T47D (cell line): Measurements from ENCODE around the gene RNF38.
"Not testable (repeated sequence)": the region's sequence is repeated elsewhere in the genome, so short reads cannot be mapped to it uniquely, and the experiment has no call there.

ENCODE experiments used
- DNase-seq, 2 experiments: peaks; one replicate each; pipeline versions ENCODE4 v3.0.0 to v3.0.0-alpha.2; 2011 to 2012; ENCODE audit warnings: low read depth in 1 of 2, low spot score in 1 of 2
- JUND ChIP-seq: IDR thresholded peaks from 2 replicates; pipeline ENCODE4 v1.6.1; 2012; ENCODE audit warnings: low read depth
- in situ Hi-C: cut with HindIII; loops from 2 replicates; pipeline ENCODE4 v1.10.0; 2016; ENCODE audit warnings: low sequenced_read_pairs, low pct_unique_long_range_greater_than_20kb

The RNF38 gene

DNA sequence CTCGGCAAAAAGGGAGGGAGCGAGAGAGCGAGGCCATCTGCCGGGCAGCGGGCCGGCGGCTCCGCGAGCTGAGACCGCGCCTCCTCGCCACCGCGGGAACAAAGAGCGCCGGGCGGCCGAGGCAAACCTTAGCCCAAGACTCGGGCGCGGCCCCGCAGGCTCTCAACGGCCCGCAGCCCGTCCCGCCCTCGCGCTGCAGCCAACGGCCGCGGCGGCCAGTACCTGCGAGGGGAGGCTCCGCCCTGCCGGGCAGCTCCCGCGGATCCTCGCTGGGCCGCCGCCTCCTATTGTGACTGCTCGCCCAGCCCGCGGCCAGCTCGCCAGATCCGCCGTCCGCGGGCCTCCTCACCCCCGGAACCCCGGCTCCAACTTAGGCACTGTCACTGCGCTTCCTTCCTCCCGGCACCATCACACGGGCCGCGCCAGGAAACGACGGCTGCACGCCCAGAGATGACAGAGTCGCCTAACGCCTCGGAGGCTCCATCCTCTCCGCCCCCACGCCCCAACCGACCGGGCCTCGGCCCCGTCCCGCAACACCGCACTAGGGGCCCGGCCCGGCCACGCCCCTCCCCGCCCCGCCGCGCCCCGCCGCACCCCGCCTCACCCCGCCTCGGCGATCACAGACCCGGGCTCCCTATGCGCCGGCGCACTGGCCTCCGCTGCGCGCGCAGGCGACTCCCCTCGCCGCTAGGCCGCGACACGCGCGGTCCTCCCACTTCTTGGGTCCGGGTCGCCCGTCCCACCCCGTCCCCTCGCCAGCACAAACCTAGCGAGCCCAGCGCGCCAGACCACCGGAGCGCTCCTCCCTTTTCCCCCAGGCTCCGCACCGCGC is 479 bp upstream of the RNF38 start:
- in situ Hi-C loops, result no loop called here
- TF ChIP-seq JUND, result no peak
- DNase-seq, result peak; percentile 86 to 88

DNA sequence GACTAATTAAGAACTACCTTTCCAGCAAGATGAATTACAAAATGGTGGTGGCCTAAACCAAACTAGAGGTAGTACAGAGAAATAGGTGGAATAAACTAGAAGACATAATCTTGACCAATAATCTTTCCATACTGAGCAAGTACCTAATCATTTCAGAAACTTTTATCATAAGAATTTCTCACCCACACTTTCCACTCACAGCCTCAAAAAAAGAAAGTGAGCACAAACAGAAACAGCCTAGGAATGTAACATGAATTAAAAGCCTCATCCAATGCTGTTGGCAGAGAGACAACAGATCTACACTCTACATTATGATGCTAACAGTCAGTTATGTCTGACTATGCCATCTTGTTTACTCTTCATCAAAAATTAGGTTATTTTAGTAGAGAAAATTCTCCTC is 1.3 kb downstream of the RNF38 start:
- DNase-seq, result no peak
- in situ Hi-C loops, result no loop called here
- no peak for TF ChIP-seq JUND

DNA sequence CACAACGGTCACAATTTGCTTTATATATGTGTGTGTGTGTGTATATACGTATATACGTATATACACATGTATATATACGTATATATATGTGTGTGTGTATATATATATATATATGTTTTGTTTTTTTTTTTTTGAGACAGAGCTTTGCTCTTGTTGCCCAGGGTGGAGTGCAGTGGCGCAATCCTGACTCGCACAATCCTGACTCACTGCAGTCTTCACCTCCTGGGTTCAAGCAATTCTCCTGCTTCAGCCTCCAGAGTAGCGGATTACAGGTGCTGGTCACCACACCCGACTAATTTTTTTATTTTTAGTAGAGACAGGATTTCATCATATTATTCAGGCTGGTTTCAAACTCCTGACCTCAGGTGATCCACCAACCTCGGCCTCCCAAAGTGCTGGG is 3.1 kb downstream of the RNF38 start:
- TF ChIP-seq JUND, result no peak
- no peak for DNase-seq
- in situ Hi-C loops, result no loop called here

DNA sequence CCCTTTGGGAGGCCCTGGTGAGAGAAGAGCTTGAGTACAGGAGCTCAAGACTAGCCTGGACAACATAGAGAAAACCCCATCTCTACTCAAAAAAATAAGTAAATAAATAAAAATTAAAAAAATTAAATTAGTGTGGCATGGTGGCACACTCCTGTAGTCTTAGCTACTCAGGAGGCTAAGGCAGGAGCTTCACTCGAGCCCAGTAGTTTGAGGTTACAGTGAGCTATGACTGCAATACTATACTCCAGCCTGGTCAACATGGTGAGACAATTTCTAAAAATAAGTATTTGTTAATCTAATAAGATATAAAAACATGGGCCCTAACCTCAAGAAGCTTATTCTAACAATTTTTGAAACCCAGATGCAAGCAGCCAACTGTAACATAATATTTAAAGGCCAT is 7.6 kb downstream of the RNF38 start:
- no peak for TF ChIP-seq JUND
- no peak for DNase-seq
- in situ Hi-C loops, result no loop called here

DNA sequence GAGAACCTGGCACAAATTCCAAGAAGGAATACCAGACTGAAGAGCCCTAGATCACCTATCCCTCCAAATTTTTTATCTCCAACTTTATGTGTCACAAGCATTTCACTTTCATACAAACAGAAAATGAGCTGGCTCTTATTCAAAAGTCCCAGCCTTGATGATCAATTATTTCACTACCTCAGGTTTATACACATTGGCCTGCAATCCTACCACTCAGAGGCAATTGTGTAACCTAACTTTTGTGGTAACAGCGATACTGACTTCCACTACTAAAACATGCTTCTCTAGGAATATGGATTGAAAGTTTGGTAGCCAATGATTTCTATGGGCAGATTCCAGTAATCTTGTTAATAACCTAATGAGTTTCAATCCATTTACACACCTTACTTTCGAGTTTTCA is 10.5 kb downstream of the RNF38 start:
- DNase-seq, result no peak
- in situ Hi-C loops, result no loop called here
- TF ChIP-seq JUND, result no peak

DNA sequence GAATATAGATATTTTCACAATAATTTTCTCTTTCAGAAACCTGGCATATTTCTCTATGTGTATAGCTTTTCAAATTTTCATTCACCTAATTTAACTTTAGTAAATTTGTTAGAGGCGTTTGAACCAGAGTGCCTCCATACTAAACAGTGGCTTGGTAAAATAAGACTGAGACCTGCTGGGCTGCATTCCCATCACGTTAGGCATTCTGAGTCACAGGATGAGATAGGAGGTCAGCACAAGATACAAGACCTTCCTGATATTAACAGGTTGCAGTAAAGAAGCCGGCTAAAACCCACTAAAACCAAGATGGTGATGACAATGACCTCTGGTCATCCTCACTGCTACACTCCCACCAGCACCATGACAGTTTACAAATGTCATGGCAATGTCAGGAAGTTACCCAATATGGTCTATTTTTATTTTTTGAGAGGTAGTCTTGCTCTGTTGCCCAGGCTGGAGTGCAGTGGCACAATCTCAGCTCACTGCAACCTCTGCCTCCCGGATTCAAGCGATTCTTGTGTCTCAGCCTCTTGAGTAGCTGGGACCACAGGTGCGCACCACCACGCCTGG is 13.6 kb downstream of the RNF38 start:
- in situ Hi-C loops, DNase-seq: not testable (repeated sequence)

DNA sequence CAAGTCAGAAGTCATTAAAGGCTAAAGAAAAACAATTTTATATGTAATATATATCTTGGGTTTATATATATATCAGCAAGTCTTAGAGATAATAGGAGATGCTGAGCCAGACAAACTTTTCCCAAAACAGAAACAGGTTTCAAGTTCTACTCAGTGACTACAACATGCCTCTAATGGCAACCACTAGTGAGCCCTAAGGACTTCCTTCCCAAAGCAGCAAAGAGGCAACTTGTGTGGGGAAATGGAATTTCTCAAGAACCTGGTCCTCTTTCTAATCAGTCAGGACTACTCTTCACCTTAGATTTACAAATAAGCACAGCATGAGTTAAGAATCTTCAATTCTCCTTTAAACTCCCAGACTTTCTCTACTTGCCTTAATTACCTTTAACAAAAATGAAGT is 17.6 kb downstream of the RNF38 start:
- in situ Hi-C loops, result no loop called here
- no peak for DNase-seq
- TF ChIP-seq JUND, result no peak

DNA sequence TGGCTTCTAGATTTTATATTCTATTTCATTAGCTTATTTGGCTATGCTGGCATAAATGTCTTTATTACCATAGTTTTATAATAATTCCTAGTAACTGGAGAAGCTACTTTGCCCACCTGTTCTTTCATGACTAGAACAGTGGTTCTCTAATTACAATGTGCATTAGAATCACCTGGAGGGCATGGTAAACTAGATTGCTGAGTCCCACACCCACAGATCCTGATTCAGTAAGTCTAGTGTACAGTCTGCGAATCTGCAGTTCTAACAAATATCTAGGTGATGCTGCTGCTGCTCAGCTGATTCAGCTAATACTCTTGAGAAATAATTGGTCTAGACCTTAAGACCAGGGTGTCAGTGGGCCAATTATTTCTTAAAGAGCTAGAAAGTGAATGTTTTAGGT is 35.5 kb downstream of the RNF38 start:
- no peak for DNase-seq
- TF ChIP-seq JUND, result no peak
- in situ Hi-C loops, result no loop called here

DNA sequence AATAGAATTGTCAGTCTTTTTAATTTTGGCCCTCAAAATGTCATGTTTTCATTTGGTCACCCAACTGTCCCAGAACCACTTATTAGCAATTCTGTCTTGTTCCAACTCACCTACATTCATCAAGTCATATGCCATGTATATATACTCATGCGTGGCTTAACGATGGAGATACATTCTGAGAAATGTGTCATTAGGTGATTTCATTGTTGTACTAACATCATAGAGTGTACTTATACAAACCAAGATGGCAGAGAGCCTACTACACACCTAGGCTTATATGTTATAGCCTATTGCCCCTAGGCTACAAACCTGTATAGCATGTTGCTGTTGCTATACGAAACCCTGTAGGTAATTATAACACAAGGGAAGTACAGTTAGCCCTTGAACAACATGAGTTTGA is 36.6 kb downstream of the RNF38 start:
- DNase-seq, result no peak
- in situ Hi-C loops, result no loop called here
- no peak for TF ChIP-seq JUND

DNA sequence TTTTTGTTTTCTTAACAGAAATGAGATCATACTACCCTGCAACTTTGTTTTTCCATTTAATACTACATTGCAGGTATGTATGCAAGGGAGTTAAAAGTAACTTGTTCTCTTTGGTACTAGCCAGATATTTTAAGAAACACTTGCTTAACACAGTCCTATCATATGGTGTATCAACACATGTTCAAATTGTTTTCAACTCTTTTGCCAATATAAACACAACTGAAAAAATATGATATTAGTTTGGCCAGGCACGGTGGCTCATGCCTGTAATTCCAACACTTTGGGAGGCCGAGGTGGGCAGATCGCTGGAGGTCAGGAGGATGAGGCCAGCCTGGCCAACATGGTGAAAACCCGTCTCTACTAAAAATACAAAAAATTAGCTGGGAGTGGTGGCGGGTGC is 41.6 kb downstream of the RNF38 start:
- TF ChIP-seq JUND, result no peak
- in situ Hi-C loops, result no loop called here
- no peak for DNase-seq

DNA sequence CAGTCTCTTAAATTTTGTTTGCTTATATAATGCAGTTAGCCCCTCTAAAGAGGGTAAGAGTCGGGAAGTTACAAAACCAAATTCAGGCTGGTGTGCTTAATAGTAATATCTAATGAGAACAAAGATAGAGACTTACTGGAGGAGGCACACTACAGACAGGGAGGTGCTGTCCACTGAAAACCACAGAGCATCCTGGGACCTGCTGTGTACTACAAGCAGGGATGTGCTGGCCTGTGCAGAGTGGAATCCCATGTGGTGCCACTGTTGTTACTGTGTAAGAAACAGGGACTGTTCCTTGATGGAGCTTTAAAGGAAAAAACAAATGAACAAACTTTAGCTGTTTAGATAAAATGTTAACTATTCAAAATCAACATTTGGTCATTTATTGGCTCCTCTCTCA is 42.4 kb downstream of the RNF38 start:
- TF ChIP-seq JUND, result no peak
- in situ Hi-C loops, result no loop called here
- DNase-seq, result no peak

DNA sequence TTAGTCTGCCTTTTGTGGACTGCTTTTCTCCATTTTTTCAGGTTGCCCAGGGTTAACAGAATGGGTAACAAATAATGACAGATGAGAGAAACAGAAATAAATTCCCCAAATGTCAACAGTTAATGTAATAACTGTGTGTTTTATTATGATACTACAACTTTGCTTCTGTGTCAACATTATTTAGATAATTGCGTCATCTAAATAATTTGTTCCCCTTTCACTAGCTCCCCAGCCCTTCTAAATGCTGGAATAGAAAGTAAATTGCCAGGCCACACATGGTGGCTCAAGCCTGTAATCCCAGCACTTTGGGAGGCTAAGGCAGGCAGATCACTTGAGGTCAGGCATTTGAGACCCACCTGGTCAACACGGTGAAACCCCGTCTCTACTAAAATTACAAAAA is 53.5 kb downstream of the RNF38 start:
- in situ Hi-C loops, result no loop called here
- DNase-seq, result no peak
- no peak for TF ChIP-seq JUND

DNA sequence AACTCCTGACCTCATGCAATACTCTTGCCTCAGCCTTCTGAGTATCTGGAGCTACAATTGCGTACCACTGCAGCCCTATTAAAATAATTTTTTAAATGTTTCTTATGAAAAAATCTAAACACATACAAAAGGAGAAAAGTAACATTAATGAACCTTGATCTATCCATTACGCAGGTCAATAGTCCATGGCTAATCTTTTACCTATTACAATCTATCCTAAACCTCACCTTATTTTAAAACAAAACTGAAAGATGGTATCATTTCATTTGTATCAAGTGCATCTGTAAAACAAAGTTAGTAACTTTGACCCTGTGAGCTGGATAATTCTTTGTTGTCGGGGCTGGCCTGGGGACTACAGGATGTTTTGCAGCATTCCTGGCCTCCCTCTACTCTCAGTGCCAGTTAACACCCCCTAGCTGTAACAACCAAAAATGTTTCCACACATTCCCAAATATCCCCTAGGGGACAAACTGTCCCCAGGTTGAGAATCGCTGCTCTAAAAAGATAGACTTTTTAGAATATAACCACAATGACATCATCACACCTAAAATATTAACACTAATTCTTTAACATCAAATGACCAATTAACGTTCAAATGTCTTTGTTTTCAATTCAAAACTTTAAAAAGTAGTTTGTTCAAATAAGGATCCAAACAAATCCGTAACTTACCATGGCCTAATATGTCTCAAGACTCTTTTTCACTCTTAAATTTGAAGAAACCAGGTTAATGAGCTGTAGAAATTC is 54.8 kb downstream of the RNF38 start:
- in situ Hi-C loops, result no loop called here
- DNase-seq, result peak in 1 of 2 experiments; percentile 6
- TF ChIP-seq JUND, result no peak
